ENCODE results near the gene MEIS3.

DNA sequence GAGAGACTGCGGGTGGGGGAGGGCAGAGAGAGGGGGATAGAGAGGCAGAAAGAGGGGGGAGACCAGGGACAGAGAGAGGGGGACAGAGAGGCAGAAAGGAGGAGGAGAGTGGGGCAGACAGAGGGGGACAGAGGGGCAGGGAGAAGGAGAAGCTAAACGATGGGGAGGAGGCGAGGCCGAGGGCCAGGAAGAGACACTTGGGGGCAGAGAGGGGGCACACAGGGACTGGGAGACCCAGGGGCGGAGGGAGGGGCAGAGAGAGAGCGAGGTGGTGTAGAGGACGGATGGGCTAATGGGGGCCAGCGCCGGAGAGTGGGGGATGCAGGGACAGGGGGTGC lies 666 bp downstream of the MEIS3 start:
- TF ChIP-seq, protein P1, sequence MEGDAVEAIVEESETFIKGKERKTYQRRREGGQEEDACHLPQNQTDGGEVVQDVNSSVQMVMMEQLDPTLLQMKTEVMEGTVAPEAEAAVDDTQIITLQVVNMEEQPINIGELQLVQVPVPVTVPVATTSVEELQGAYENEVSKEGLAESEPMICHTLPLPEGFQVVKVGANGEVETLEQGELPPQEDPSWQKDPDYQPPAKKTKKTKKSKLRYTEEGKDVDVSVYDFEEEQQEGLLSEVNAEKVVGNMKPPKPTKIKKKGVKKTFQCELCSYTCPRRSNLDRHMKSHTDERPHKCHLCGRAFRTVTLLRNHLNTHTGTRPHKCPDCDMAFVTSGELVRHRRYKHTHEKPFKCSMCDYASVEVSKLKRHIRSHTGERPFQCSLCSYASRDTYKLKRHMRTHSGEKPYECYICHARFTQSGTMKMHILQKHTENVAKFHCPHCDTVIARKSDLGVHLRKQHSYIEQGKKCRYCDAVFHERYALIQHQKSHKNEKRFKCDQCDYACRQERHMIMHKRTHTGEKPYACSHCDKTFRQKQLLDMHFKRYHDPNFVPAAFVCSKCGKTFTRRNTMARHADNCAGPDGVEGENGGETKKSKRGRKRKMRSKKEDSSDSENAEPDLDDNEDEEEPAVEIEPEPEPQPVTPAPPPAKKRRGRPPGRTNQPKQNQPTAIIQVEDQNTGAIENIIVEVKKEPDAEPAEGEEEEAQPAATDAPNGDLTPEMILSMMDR (conservative IDR thresholded peaks at IDR 0.05) = no peak
- TF ChIP-seq ZFX (IDR thresholded peaks at IDR 0.05) = no peak

All from C4-2B (cell line).